ENCODE measurements around the gene AUTS2.

DNA sequence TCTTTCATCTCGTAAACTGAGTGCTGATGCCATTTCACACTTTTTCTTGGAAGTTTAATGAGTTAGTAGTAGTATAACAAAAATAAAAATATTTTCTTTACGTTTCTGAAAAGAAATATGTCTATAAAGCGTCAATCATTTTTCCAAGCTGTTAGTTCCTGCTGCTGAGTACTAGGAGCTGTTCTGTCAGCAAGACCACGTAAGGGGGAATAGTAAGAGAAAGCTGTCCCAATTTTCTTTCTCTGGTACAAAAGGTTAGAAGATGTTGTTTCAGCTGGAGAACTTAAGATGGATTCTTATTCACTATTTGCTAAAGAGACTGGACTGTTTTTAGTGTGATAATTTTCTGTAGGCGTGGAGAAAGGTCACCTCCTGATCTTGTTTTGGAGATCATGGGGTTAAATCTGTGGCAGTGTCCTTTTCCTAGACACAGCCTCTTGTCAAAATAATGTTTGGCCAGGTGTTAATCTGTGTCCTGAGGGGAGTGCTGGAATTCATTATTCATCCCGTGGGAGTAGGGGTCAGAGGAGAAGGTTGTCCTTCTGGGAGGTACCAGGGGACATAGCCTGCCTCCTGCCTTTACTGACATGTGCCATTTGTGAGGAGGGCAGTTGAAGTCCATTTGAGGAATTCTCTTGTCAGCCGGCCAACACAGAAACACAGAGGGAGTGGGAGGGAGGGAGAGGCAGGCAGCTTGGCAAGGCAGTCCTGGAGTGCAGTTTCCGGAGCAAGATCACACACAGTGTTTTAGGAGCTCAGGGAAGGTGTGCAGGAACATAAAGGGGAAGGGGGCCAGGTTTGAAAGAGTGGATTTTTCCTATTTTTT lies 368.7 kb downstream of the AUTS2 start:
- no peak for TF ChIP-seq GATA3 (IDR thresholded peaks at IDR 0.05; ENCODE audit: low read depth, low read length)
- TF ChIP-seq GATA2 (IDR thresholded peaks at IDR 0.05; ENCODE audit: low read depth, low read length), result no peak
